HEK293 (cell line): ENCODE results near the gene ELN.

Experiments used
- CTCF ChIA-PET: fragments of 350-600 bp; formaldehyde crosslinking; extraction: SDS; loops from one replicate; lab custom pipeline; 2021; ENCODE audit warnings: antibody characterized with exemption; lab: Yijun Ruan, JAX
- POLR2A ChIA-PET: fragments of 300-600 bp; formaldehyde crosslinking; extraction: SDS; loops from one replicate; lab custom pipeline; 2020; ENCODE audit warnings: antibody characterized with exemption, inconsistent platforms; lab: Yijun Ruan, JAX
- H3K27ac ChIP-seq: fragments of 200-500 bp; sonication (Bioruptor generic); 2 replicates; pipeline ENCODE4 v1.5.1; 2014; ENCODE audit warnings: low read depth, low read length, control low read depth, inconsistent platforms; ENCODE audit errors: extremely low read depth
- H3K36me3 ChIP-seq, 2 experiments: fragments of 200-500 bp in 1 of 2; sonication (Bioruptor generic) in 1 of 2; 1 replicate in 1 of 2; 2 replicates in 1 of 2; pipeline ENCODE4 v1.5.1; 2014 to 2017; ENCODE audit warnings: inconsistent platforms in 2 of 2, low read length in 2 of 2; ENCODE audit not compliant: control insufficient read depth in 2 of 2, insufficient read depth in 1 of 2
- H3K4me1 ChIP-seq: fragments of 200-500 bp; sonication (Bioruptor generic); 2 replicates; pipeline ENCODE4 v1.5.1; 2014; ENCODE audit warnings: mild to moderate bottlenecking, low read length, inconsistent platforms; ENCODE audit not compliant: control insufficient read depth, insufficient read depth
- H3K4me3 ChIP-seq: 2 replicates; pipeline ENCODE4 v1.5.1; 2011; ENCODE audit warnings: low read depth, mild to moderate bottlenecking, control low read depth, low read length, moderate library complexity
- H3K9me3 ChIP-seq: fragments of 200-500 bp; sonication (Bioruptor generic); 2 replicates; pipeline ENCODE4 v1.5.1; 2014; ENCODE audit warnings: low read depth, low read length, inconsistent platforms; ENCODE audit not compliant: control insufficient read depth, insufficient read depth
- EGR2 ChIP-seq: fragments of 450-650 bp; formaldehyde crosslinking; IDR thresholded peaks from 2 replicates; pipeline ENCODE4 v1.5.1; 2016; ENCODE audit warnings: low read depth, missing biosample characterization, missing genetic modification characterization
- GLI4 ChIP-seq: fragments of 450-650 bp; formaldehyde crosslinking; IDR thresholded peaks from 2 replicates; pipeline ENCODE4 v1.5.1; 2016; ENCODE audit warnings: missing biosample characterization, missing genetic modification characterization
- OVOL3 ChIP-seq: fragments of 450-650 bp; formaldehyde crosslinking; IDR thresholded peaks from 2 replicates; pipeline ENCODE4 v1.5.1; 2016; ENCODE audit warnings: missing biosample characterization, missing genetic modification characterization
- SETDB1 ChIP-seq: IDR thresholded peaks from one replicate; pipeline ENCODE4 v1.6.1; 2017; ENCODE audit warnings: mild to moderate bottlenecking, low read length, moderate library complexity, mixed read lengths; ENCODE audit not compliant: insufficient read length
- WT1 ChIP-seq: fragments of 450-650 bp; formaldehyde crosslinking; IDR thresholded peaks from 2 replicates; pipeline ENCODE4 v1.5.1; 2016; ENCODE audit warnings: missing biosample characterization, missing genetic modification characterization
- ZBTB21 ChIP-seq: fragments of 450-650 bp; formaldehyde crosslinking; IDR thresholded peaks from 2 replicates; pipeline ENCODE4 v1.5.1; 2017; ENCODE audit warnings: missing biosample characterization, missing genetic modification characterization
- ZFHX2 ChIP-seq: fragments of 450-650 bp; formaldehyde crosslinking; conservative IDR thresholded peaks from 2 replicates; pipeline ENCODE4 v1.5.1; 2016; ENCODE audit warnings: missing biosample characterization, missing genetic modification characterization
- ZNF19 ChIP-seq: fragments of 450-650 bp; formaldehyde crosslinking; IDR thresholded peaks from 2 replicates; pipeline ENCODE4; 2016; ENCODE audit warnings: missing biosample characterization, missing genetic modification characterization, low read depth
- ZNF211 ChIP-seq: fragments of 450-650 bp; formaldehyde crosslinking; IDR thresholded peaks from 2 replicates; pipeline ENCODE4 v1.5.1; 2016; ENCODE audit warnings: low read depth, missing biosample characterization, missing genetic modification characterization
- ZNF221 ChIP-seq: fragments of 450-650 bp; formaldehyde crosslinking; IDR thresholded peaks from 2 replicates; pipeline ENCODE4 v1.5.1; 2017; ENCODE audit warnings: missing biosample characterization, missing genetic modification characterization, borderline replicate concordance
- ZNF292 ChIP-seq: fragments of 450-650 bp; formaldehyde crosslinking; IDR thresholded peaks from 2 replicates; pipeline ENCODE4 v1.5.1; 2016; ENCODE audit warnings: low read depth, missing biosample characterization, missing genetic modification characterization, borderline replicate concordance
- ZNF394 ChIP-seq: fragments of 450-650 bp; formaldehyde crosslinking; IDR thresholded peaks from 2 replicates; pipeline ENCODE4 v1.5.1; 2016; ENCODE audit warnings: missing biosample characterization, missing genetic modification characterization, mild to moderate bottlenecking, moderate library complexity, borderline replicate concordance
- ZNF555 ChIP-seq: fragments of 450-650 bp; formaldehyde crosslinking; conservative IDR thresholded peaks from 2 replicates; pipeline ENCODE4 v1.5.1; 2017; ENCODE audit warnings: missing biosample characterization, mild to moderate bottlenecking, missing genetic modification characterization, inconsistent platforms
- ZNF561 ChIP-seq: fragments of 450-650 bp; IDR thresholded peaks from 2 replicates; pipeline ENCODE4 v1.5.1; 2018; ENCODE audit warnings: missing biosample characterization, missing genetic modification characterization, borderline replicate concordance
- ZNF571 ChIP-seq: fragments of 450-650 bp; formaldehyde crosslinking; IDR thresholded peaks from 2 replicates; pipeline ENCODE4 v1.5.0; 2017; ENCODE audit warnings: missing biosample characterization, missing genetic modification characterization
- ZNF768 ChIP-seq: fragments of 450-650 bp; formaldehyde crosslinking; IDR thresholded peaks from 2 replicates; pipeline ENCODE4 v1.5.1; 2018; ENCODE audit warnings: missing biosample characterization, mild to moderate bottlenecking, missing genetic modification characterization
- ZSCAN30 ChIP-seq: fragments of 450-650 bp; IDR thresholded peaks from 2 replicates; pipeline ENCODE4 v1.5.1; 2018; ENCODE audit warnings: missing biosample characterization, mild to moderate bottlenecking, missing genetic modification characterization, moderate library complexity
- TF ChIP-seq, protein P1 (sequence below): fragments of 450-650 bp; formaldehyde crosslinking; conservative IDR thresholded peaks from 2 replicates; pipeline ENCODE4 v1.5.1; 2016; ENCODE audit warnings: low read depth, missing biosample characterization, missing genetic modification characterization
- TF ChIP-seq, protein P2 (sequence below): fragments of 450-650 bp; formaldehyde crosslinking; conservative IDR thresholded peaks from 2 replicates; pipeline ENCODE4 v1.5.1; 2016; ENCODE audit warnings: low read depth, missing biosample characterization, missing genetic modification characterization
- TF ChIP-seq, protein P3 (sequence below): fragments of 450-650 bp; formaldehyde crosslinking; optimal IDR thresholded peaks from 2 replicates; pipeline ENCODE3; 2016; ENCODE audit warnings: missing biosample characterization, mild to moderate bottlenecking, missing genetic modification characterization
- TF ChIP-seq, protein P4 (sequence below): fragments of 450-650 bp; formaldehyde crosslinking; IDR thresholded peaks from 2 replicates; pipeline ENCODE4 v1.5.1; 2016; ENCODE audit warnings: missing biosample characterization, missing genetic modification characterization, borderline replicate concordance
- TF ChIP-seq, protein P5 (sequence below): fragments of 450-650 bp; formaldehyde crosslinking; IDR thresholded peaks from 2 replicates; pipeline ENCODE4; 2016; ENCODE audit warnings: missing biosample characterization, missing genetic modification characterization
- TF ChIP-seq, protein P6 (sequence below): fragments of 450-650 bp; IDR thresholded peaks from 2 replicates; pipeline ENCODE4 v1.5.1; 2018; ENCODE audit warnings: missing biosample characterization, mild to moderate bottlenecking, missing genetic modification characterization

The ELN gene

DNA sequence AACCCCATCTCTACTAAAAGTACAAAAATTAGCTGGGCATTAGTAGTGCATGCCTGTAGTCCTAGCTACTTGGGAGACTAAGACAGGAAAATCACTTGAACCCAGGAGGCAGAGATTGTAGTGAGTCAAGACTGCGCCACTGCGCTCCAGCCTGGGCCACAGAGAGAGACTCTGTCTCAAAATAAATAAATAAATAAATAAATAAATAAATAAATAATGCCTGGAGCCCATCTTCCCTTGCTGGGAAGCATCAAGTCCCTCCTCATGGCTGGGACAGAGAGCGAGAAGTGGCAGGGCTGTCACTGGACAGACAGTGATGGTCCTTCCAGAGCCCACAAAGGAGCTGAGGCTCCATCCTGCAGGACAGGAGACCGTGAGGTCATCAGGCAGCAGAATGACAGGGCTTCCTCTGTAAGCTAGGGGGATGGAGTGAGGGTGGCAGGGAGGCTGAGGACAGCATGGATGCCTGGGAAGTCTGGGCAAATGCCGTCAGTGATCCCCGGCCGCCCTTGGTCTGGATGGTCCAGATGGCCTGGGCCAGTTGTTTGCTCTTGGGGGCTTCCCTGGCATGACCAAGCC, 36.4 kb upstream of the ELN start:
- ChIA-PET POLR2A (no interaction called here), CTCF (interaction anchor here (0.5 to 1.6 kb wide), 2 partner anchors 36 to 468 kb away, joined by 3 to 4 read pairs; no protein-coding TSS in a partner anchor)
- Histone ChIP-seq H3K9me3 (no peaks in the 10 kb centered on the region), H3K4me1 (no peaks in the 10 kb centered on the region), H3K36me3 (no peaks in the 10 kb centered on the region), H3K27ac (no peak overlapping the region), H3K4me3 (no peak overlapping the region)
- TF ChIP-seq, protein P1, sequence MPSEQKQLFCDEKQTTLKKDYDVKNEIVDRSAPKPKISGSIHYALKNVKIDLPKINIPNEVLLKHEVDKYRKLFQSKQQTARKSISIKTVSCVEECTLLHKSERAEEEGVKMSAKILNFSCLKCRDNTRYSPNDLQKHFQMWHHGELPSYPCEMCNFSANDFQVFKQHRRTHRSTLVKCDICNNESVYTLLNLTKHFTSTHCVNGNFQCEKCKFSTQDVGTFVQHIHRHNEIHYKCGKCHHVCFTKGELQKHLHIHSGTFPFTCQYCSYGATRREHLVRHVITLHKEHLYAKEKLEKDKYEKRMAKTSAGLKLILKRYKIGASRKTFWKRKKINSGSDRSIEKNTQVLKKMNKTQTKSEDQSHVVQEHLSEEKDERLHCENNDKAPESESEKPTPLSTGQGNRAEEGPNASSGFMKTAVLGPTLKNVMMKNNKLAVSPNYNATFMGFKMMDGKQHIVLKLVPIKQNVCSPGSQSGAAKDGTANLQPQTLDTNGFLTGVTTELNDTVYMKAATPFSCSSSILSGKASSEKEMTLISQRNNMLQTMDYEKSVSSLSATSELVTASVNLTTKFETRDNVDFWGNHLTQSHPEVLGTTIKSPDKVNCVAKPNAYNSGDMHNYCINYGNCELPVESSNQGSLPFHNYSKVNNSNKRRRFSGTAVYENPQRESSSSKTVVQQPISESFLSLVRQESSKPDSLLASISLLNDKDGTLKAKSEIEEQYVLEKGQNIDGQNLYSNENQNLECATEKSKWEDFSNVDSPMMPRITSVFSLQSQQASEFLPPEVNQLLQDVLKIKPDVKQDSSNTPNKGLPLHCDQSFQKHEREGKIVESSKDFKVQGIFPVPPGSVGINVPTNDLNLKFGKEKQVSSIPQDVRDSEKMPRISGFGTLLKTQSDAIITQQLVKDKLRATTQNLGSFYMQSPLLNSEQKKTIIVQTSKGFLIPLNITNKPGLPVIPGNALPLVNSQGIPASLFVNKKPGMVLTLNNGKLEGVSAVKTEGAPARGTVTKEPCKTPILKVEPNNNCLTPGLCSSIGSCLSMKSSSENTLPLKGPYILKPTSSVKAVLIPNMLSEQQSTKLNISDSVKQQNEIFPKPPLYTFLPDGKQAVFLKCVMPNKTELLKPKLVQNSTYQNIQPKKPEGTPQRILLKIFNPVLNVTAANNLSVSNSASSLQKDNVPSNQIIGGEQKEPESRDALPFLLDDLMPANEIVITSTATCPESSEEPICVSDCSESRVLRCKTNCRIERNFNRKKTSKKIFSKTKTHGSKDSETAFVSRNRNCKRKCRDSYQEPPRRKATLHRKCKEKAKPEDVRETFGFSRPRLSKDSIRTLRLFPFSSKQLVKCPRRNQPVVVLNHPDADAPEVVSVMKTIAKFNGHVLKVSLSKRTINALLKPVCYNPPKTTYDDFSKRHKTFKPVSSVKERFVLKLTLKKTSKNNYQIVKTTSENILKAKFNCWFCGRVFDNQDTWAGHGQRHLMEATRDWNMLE (tag by site-specific recombination) = peak; percentile 59; the same call in 1 of the 2 replicates
- TF ChIP-seq ZBTB21 (tag by site-specific recombination) (no peak), ZFHX2 (tag by site-specific recombination) (no peak), ZNF292 (tag by site-specific recombination) (no peak), ZNF561 (tag by site-specific recombination) (no peak), ZSCAN30 (tag by site-specific recombination) (no peak), SETDB1 (no peak), OVOL3 (tag by site-specific recombination) (no peak), GLI4 (no peak), EGR2 (tag by site-specific recombination) (no peak), ZNF19 (tag by site-specific recombination) (no peak), ZNF571 (tag by site-specific recombination) (no peak), ZNF211 (tag by site-specific recombination) (no peak), ZNF221 (tag by site-specific recombination) (no peak), ZNF768 (tag by site-specific recombination) (no peak), ZNF394 (tag by site-specific recombination) (peak; percentile 73; the same call in 1 of the 2 replicates), WT1 (no peak), ZNF555 (tag by site-specific recombination) (0 out of 2 replicates have a peak, but pooled peaks have one; percentile 14)
- TF ChIP-seq, protein P2, sequence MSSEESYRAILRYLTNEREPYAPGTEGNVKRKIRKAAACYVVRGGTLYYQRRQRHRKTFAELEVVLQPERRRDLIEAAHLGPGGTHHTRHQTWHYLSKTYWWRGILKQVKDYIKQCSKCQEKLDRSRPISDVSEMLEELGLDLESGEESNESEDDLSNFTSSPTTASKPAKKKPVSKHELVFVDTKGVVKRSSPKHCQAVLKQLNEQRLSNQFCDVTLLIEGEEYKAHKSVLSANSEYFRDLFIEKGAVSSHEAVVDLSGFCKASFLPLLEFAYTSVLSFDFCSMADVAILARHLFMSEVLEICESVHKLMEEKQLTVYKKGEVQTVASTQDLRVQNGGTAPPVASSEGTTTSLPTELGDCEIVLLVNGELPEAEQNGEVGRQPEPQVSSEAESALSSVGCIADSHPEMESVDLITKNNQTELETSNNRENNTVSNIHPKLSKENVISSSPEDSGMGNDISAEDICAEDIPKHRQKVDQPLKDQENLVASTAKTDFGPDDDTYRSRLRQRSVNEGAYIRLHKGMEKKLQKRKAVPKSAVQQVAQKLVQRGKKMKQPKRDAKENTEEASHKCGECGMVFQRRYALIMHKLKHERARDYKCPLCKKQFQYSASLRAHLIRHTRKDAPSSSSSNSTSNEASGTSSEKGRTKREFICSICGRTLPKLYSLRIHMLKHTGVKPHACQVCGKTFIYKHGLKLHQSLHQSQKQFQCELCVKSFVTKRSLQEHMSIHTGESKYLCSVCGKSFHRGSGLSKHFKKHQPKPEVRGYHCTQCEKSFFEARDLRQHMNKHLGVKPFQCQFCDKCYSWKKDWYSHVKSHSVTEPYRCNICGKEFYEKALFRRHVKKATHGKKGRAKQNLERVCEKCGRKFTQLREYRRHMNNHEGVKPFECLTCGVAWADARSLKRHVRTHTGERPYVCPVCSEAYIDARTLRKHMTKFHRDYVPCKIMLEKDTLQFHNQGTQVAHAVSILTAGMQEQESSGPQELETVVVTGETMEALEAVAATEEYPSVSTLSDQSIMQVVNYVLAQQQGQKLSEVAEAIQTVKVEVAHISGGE = 0 out of 2 replicates have a peak, but pooled peaks have one; percentile 27
- TF ChIP-seq, protein P3, sequence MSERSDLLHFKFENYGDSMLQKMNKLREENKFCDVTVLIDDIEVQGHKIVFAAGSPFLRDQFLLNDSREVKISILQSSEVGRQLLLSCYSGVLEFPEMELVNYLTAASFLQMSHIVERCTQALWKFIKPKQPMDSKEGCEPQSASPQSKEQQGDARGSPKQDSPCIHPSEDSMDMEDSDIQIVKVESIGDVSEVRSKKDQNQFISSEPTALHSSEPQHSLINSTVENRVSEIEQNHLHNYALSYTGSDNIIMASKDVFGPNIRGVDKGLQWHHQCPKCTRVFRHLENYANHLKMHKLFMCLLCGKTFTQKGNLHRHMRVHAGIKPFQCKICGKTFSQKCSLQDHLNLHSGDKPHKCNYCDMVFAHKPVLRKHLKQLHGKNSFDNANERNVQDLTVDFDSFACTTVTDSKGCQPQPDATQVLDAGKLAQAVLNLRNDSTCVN = no peak
- TF ChIP-seq, protein P4, sequence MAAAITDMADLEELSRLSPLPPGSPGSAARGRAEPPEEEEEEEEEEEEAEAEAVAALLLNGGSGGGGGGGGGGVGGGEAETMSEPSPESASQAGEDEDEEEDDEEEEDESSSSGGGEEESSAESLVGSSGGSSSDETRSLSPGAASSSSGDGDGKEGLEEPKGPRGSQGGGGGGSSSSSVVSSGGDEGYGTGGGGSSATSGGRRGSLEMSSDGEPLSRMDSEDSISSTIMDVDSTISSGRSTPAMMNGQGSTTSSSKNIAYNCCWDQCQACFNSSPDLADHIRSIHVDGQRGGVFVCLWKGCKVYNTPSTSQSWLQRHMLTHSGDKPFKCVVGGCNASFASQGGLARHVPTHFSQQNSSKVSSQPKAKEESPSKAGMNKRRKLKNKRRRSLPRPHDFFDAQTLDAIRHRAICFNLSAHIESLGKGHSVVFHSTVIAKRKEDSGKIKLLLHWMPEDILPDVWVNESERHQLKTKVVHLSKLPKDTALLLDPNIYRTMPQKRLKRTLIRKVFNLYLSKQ = no peak
- TF ChIP-seq, protein P5, sequence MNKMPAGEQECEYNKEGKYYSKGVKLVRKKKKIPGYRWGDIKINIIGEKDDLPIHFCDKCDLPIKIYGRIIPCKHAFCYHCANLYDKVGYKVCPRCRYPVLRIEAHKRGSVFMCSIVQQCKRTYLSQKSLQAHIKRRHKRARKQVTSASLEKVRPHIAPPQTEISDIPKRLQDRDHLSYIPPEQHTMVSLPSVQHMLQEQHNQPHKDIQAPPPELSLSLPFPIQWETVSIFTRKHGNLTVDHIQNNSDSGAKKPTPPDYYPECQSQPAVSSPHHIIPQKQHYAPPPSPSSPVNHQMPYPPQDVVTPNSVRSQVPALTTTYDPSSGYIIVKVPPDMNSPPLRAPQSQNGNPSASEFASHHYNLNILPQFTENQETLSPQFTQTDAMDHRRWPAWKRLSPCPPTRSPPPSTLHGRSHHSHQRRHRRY (tag by site-specific recombination) = no peak
- TF ChIP-seq, protein P6, sequence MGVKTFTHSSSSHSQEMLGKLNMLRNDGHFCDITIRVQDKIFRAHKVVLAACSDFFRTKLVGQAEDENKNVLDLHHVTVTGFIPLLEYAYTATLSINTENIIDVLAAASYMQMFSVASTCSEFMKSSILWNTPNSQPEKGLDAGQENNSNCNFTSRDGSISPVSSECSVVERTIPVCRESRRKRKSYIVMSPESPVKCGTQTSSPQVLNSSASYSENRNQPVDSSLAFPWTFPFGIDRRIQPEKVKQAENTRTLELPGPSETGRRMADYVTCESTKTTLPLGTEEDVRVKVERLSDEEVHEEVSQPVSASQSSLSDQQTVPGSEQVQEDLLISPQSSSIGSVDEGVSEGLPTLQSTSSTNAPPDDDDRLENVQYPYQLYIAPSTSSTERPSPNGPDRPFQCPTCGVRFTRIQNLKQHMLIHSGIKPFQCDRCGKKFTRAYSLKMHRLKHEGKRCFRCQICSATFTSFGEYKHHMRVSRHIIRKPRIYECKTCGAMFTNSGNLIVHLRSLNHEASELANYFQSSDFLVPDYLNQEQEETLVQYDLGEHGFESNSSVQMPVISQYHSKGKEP = no peak
